T-helper 1 cell (primary cell): Measurements from ENCODE around the gene FNDC11.

Source experiments
- DNase-seq, 5 donors: peaks; one replicate each; pipeline ENCODE4 v3.0.0-alpha.2; 2012 to 2020

Gene FNDC11

DNA sequence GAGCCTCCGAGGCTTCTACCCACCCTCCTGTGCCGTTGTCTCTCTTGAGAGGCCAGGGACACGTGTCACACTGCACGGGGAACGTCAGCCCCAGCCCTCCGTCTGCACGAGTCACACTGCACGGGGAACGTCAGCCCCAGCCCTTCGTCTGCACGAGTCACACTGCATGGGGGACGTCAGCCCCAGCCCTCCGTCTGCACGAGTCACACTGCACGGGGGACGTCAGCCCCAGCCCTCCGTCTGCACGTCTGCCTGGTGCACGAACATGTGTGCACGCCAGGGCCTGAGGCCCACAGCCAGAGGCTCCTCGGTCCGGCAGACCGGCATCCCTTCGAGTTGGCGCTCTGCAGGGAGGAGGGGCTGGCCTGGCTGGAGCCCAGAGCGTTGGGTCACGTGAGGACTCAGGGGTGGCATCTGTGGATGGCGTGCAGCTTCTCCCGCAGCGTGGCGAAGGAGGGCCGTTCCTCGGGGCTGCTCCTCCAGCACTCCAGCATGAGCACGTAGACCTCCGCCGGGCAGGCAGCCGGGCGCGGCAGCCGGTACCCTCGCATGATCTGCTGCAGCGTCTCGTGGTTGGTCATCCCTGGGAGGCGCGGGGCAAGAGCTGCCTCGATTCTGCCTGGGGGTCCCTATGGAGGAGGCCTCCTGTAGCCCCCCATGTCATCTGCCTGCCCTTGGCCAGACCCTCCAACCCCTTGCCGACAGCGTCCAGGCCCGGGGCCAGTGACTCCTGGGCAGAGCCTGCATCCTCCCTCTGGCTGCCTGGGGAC, 13.4 kb upstream of the FNDC11 start:
- no peak for DNase-seq

DNA sequence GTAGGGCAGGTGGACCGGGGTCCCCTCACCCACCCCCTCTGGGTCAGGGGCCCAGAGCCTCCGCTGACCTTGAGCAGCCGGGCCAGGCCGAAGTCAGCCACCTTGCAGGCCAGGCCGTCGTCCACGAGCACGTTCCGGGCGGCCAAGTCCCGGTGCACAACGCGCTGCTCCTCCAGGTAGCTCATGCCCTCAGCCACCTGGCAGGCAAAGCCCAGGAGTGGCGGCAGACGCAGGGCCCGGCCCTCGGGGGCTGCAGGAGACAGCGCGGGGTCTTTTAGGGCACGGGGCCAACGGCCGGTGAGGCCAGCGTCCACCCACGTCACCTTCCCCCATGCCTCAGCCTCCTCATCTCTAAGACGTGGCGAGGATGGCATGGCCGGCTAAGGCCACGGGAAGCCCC, 12.6 kb upstream of the FNDC11 start:
- no peak for DNase-seq

DNA sequence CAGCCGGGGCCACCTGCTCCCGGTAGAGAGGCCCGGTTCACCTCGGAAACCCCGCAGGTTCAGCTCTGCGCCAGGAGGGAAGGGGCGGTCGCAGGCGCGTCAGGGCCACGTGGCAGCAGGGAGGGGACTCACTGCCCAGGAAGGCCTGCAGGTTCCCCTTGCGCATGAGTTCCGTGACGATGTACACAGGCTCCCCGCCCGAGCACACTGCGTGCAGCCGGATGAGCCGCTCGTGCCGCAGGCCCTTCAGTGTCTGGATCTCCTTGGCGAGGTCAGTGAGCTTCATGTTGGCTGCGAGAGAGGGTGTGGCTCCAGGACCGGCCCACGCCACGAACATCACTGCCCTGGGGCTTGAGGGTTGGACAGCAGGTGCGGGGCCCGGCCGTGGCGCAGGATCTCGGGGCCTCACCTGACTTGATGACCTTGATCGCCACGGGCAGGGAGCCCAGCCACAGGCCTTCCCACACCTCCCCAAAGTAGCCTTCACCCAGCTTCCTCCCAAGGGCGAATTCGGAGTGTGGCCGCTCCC, 11.9 kb upstream of the FNDC11 start:
- no peak for DNase-seq

DNA sequence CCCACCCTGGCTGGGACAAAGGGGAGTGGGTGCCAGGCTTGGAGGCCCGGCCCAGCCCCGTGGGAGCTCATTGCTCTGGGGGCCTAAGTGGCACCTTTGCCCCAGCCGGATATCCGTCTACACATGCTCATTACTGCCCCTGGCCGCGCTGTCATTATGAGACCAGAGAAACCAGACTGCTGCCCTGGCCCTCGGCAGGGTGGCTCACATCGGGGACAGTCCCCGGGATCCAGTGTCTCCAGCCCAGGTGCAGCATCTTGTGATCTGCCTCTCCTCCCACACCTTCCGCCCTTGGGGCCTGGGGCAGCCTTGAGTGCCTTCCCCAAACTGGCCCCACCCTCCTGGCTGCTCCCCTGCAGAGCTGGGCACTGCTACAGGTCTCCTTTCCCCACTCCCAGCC, 11.3 kb upstream of the FNDC11 start:
- DNase-seq = no peak

DNA sequence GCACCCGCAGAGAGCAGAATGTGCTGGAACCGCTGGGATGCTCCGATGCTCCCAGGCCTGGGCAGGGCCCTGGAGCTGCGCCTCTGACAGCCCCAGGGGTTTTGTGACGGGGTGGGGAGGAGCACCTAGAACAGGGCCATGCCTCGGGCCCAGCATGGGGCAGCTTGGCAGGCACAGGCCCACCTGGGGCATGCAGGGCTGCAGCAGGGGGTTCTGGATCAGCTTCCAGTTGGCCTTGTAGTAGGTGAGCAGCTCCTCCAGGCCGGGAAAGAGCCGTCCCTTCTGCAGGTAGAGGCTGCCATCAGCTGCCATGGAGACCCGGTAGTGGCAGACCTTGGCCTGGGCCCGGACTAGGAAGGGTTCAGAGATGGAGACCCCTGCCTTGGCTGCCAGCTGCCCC, 10.8 kb upstream of the FNDC11 start:
- DNase-seq = no peak

DNA sequence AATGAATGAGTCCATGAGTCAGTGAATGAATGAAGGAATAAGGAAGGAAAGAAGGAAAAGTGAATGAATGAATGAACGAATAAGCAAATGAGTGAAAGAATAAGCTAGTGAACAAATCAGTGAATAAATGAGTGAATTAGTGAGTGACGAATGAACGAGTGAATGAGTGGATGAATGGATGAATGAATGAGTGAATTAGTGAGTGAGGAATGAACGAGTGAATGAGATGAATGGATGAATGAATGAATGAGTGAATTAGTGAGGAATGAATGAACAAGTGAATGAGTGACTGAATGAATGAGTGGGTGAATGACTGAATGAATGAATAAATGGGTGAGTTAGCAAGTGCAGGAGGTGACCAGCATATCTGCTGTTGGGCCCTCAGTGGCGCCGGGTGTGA, 10.2 kb upstream of the FNDC11 start:
- no peak for DNase-seq

DNA sequence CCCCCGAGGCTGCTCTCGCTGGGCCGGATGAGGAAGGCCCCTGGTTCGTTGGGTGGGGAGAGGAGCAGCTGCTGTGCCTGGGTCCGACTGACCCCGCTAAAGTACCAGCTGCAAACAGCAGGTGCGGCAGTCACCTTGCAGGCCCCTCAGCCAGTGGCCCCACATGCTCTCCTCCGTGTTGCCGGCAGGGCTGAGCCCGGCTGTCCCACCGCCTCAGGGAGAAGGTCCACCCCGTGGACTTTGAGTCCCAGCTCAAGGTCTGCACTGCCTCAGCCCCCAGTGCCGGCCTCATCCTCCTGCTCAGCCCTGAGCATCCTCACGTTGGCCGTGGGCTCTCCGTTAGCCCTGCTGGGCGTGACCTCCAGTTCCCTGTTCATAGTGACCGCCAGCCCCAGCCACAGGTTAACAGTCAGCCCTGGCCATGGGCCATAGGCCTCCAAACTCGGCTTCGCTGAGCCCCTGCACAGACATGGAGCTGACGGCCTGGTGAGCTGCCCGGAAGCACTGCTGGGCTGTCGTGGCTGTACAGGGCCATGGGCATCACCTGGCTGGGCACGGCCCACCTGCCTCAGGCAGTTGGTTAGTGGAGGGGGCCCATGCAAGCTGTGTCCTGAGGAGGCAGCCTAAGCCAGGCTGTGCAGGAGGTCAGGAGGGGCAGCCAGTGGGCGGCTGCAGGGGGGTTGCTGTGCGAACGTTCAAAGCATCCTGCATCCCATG, 9.6 kb upstream of the FNDC11 start:
- no peak for DNase-seq

DNA sequence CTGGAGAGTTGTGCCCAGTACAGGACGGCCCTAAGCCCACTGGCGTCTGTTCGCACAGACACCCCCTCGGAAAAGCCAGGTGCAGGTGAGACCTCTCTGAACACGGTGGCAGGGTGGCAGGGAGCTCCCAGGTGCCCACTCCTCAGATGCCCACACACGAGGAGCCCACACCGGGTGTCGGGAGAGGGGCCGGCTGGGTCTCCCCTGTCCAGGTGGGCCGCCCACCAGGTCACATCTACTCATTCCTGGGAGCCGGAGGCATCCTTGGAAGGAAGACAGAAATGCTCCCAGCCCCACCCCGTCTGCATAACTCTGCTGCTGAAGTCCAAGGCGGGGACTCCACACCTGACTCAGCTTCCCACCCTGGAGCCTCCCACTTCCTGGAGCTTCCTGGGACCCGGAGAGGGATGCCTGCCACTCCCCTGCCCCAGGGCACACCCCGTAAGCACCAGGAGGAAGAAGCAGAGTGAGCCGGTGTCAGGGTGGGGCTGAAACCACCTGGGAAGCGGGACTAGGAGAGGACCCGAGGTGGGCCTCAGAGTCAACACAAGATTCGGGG, 8.9 kb upstream of the FNDC11 start:
- DNase-seq = no peak

DNA sequence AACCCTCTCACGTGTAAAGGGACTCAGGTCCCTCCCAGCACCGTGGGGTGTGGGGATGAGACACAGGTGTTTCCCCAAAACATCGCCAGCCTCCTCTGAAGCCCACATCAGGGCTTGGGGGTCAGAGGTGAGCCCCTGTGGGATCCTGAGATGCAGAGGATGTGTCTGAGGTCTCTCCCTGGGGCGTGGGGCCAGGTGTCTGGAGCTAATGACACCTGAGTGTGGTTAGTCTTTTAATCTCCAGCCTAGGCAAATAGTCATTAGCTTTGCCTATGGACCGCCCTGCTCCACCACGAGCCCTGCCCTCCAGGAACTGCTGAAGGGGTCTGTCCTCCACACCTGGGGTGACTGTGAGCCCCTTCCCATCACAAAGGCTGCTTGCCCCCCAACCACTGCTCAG, 8.1 kb upstream of the FNDC11 start:
- no peak for DNase-seq

DNA sequence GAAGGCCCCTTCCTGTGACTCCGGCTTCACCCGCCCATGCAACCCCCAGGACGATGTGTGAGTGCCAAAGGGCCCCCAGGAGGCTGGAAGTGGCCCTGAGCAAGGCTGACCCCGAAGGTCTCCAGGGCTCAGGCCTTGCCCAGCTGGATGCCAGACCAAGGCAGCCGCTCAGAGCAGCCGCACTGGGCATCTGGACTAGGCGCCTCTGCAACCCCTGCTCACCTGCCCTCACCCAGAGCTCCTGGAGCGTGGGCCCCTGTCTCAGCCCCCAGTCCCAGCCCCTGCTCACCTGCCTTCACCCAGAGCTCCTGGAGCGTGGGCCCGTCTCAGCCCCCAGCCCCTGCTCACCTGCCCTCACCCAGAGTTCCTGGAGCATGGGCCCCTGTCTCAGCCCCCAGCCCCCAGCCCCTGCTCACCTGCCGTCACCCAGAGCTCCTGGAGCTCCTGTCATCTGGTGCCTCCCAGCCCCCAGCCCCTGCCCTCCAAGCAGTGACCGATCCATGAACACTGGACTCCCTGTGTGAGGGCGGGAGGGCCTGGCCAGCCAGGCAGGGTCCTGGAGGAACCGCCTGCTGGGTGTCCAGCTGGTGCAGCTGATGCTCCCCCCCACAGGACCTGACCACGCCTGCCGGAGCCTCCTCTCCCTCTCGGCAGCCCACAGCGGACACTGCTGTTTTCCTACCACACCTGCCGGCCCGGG, 7.6 kb upstream of the FNDC11 start:
- DNase-seq = no peak

DNA sequence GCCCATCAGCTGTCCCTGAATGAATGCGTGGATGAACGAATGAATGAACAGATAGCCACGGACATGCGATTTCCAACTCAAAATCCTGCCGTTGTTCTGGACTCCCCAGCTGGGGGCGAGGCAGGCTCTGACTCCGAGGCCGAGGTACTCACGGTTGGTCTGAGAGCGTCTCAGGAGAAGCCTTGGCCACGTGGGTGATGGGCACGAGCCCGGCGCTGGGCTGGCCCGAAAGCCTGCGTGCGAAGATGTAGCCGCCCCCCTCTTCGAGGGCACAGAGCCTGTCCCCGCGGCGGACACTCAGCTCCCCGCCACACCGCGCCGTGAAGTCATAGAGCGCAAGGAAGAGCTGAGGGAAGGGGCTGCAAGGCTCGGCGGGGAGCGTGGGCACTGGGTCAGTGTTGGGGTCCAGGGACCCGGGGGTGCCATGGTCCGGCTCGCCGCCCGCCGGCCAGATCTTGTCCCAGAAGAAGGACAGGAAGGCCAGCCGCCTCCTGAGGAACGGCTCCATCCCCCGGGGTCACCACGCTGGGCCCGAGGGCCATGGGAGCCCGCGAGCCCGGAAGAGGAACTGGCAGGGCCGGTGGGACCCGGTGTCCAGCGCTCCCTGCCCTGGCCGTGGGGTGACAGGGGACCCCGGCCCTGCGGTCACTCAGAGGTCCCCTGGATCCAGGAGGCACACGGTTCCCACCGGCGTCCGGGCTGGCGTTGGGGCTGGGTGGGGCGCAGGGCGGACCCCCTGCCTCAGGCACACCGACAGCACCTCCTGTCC, 6.8 kb upstream of the FNDC11 start:
- no peak for DNase-seq

DNA sequence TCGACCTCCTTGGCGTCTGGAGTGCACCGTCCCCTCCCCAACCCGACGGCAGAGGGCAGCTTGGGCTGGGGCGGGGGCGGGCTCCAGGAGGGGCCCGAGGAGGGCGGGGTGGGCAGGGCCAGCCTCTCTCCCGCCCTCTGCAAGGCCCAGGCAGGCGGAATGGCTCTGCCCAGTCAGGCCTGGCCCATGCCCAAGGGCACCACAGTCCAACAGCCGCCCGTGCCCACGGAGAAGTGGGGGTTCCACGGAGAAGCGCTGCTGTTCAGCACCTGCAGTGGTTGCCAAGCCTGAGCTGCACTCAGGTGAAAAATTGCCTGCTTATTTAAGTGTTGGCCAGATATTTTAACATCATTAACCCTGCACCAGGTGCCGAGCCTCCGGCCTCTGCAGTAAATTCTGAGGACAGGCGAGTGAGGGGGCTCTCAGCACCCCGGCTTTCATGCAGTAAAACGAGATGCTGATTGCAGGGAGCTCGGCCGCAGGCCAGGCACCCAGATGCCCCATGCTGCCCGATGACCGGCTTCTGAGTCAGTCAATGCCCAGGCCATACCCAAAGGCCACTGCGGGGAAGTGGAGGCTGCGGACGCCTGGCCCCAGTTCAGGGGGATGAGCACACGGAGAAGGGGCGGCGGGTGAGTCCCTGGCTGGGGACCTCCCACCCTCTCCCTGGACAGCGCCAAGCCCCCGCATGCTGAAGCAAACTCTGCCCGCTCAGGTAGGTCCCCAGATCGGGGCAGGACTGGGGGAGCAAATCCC, 6.1 kb upstream of the FNDC11 start, which contains the start of gene SRMS:
SRMS (minus strand) TSS at position 25 of the 756 bp plus-strand sequence. CDS start 286 bp downstream, outside the sequence.
- DNase-seq = no peak

DNA sequence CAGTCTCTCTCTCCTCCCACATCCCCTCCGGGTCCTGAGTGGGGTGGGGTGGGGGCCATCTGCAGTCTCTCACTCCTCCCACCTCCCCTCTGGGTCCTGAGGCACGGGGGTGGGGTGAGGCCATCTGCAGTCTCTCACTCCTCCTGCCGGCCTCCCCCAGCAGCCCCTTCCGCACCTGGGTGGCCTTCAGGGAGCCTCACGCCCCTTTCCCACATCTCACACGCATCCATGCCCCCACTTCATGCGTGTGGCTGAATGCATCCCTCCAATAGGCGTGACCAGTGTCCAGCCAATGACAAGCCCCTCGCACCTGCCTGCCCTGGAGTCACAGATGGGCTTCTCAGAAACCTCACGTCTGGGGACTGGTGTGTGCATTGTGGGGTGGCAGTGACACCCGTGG, 5.4 kb upstream of the FNDC11 start:
- no peak for DNase-seq

DNA sequence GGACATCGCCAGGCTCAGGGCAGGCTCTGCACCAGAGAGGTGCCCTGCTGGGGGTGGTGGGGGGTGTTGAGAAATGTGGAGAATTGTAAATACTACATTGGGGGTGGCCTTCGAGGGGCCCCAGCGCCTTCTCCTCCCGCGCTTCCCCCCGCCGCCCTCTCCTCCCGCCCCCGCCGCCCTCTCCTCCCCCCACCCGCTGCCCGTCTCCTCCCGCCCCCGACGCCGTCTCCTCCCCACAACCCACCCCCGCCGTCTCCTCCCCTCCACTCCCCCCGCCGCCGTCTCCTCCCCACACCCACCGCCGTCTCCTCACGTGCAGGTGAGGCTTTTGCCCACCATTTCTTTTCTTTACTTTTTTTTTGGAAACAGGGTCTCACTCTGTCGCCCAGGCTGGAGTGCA, 4.9 kb upstream of the FNDC11 start:
- DNase-seq = no peak

DNA sequence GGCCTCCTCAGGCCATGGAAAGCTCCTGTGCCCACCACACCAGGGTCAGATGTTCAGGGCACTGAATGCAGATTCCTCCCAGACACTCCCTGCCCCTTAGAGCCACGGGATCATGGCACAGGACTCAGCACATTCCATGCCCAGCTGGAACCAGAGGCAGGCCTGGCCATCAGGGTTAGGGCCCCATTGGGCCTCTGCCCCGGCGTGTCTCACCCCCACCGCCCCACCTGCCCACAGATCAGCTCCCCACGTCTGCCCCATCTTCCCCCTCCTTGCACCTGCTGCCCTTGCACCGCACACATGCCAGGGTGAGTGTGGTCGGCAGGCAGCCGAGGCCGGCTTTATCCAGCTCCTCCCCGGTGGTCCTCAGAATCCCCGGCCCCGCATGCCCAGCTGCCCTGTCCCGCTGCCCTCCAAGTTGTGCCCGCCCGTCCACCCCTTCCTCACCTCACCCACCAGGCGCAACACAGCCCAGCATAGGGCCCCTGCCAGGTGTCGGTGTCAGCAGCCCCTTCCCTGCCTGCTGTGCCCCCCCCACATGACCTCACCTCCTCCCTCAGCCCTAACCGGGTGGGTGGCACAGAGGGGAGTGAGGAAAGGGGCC, 4.2 kb upstream of the FNDC11 start:
- DNase-seq = no peak

DNA sequence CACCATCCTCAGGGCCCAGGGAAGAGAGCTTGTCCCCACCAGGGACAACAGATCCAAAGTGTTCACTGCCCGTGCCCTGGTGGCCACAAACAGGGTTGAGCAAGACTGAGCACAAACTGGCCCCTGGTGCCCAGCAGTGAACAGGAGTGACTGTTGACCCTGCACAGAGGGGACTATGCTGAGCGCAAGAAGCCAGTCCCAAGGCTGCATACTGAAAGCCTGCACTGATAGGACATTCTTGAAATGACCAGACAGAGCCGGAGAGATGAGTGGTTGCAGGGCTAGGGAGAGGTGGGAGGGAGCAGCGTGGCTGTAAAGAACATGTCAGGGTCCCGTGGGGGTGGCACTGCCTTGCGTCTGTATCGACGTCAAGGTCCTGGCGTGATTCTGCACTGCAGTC, 2.9 kb upstream of the FNDC11 start:
- DNase-seq = no peak

DNA sequence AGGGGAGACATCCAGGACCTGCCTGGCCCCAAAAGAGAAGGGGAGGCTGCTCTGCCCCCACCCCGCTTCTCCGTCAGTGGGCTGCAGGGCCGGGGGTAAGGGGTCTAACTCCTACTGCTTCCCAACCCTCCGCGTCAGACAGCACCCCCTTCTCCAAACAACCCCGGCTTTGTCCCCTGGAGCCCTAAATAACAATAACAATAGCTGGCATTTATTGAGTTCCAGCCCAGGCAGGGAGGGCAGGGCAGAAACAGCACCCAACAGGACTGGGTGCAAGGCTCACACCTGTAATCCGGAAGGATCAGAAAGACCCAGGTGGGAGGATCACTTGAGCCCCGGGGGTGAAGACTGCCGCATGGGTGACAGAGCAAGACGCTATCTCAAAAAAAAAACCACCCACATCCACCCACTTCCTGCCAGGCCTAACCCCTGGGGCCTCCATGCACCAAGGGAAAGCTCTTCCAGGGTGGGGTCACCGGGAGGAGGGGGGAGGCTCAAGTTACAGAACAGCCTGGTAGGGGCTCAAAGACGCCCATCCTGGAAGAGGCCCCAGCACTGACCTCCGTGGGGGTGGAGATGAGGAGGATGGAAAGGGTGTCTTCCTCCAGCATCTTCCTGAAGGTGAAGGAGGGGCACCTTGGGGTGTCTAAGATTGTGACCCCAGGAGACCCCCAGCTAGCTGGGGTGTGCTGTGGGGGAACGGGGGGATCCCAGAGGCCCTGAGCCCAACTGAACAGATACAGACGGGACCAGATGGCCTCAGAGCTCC, 1.3 kb upstream of the FNDC11 start:
- DNase-seq = peak in 4 of 5 donors; percentile 36 to 74 (median 42)

DNA sequence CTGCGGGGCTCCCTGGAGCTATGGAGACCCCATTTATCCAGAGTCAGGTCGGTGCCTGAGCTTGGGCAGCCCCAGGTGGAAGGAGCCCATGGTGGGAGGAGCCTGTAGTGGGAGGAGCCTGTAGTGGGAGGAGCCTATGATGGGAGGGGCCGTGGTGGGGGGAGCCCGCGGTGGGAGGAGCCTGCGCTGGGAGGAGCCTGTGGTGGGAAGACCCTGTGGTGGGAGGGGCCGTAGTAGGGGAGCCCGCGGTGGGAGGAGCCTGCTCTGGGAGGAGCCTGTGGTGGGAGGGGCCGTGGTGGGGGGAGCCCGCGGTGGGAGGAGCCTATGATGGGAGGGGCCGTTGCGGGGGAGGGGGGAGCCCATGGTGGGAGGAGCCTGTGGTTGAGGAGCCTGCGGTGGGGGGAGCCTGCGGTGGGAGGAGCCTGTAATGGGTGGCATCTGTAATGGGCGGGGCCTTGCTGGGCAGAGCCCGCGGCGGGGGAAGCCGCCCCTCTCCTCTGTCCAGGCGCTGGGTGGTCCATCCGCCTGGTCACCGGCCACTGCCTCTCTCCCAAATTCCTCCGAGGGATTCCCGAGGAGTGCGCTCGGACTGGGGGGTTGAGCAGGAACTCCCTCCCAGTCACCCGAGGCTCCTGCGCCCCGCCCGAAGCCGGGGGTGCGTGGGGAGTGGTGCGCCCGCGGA, 567 bp upstream of the FNDC11 start:
- peak; percentile 77 to 94 (median 93) for DNase-seq
